Upper lobe of left lung (tissue), 4 donors: ENCODE results near the gene RSL24D1.

Source experiments
- CTCF ChIP-seq, 6 experiments: fragments of 450-650 bp in 4 of 6; fragments of 200-600 bp in 2 of 6; sonication (generic) in 2 of 6; IDR thresholded peaks; one replicate each; pipeline ENCODE4 v1.5.1; 2016 to 2019; ENCODE audit warnings: antibody characterized with exemption in 6 of 6
- EP300 ChIP-seq, 4 donors: sonication (generic); formaldehyde crosslinking; IDR thresholded peaks; one replicate each; pipeline ENCODE4 v1.5.1; 2017; ENCODE audit warnings: antibody characterized with exemption in 4 of 4, control low read depth in 2 of 4
- POLR2A ChIP-seq, 4 donors: fragments of 450-650 bp; IDR thresholded peaks; one replicate each; pipeline ENCODE4 v1.5.1; 2016 to 2017; ENCODE audit warnings: antibody characterized with exemption in 4 of 4, mild to moderate bottlenecking in 2 of 4
- POLR2AphosphoS5 ChIP-seq, 2 donors: sonication (generic); formaldehyde crosslinking; IDR thresholded peaks; one replicate each; pipeline ENCODE4 v1.5.1; 2017; ENCODE audit warnings: antibody characterized with exemption in 2 of 2

GRCh38 chr15:55196458-55197361 lies at the start of gene RSL24D1:
- TF ChIP-seq CTCF (IDR thresholded peaks at IDR 0.05) (peak in 4 of 6 experiments; percentile 15 to 55 (median 37)), POLR2A (IDR thresholded peaks at IDR 0.05) (peak in 3 of 4 donors; percentile 64 to 88 (median 80)), POLR2AphosphoS5 (IDR thresholded peaks at IDR 0.05) (peak; percentile 96 to 98), EP300 (IDR thresholded peaks at IDR 0.05) (peak in 1 of 4 donors; percentile 26)
